K562 (cell line): ENCODE data around the gene CBX8. TPM values are rescaled to one million over a fixed set of nuclear protein-coding genes. Genes with fewer than 3 reads are reported as not detected.
A peak's percentile ranks its signal among the peaks of the same experiment; 100 is the strongest.

Experiments
- ATAC-seq: fragments of 200-7000 bp; cut with Tn5 transposase; 3 replicates; pipeline ENCODE4 v1.9.1; 2020; ENCODE audit warnings: moderate library complexity
- BruUV-seq: library from RNA; stranded (reverse); fragments of 400-500 nt; replicated peaks from 2 replicates; lab custom pipeline; 2021; lab: Mats Ljungman, UMichigan
- CTCF ChIA-PET: fragments of 300-600 bp; formaldehyde crosslinking; extraction: SDS; loops from one replicate; lab custom pipeline; 2021; ENCODE audit warnings: low intra/inter-chr PET ratio; lab: Yijun Ruan, JAX
- POLR2A ChIA-PET: fragments of 300-600, 350-650 bp; sonication (Branson Sonifier 250); formaldehyde crosslinking; extraction: SDS; loops from one replicate; lab custom pipeline; 2021; ENCODE audit warnings: antibody characterized with exemption, inconsistent platforms; lab: Yijun Ruan, JAX
- DNase-seq, 4 experiments: peaks; one replicate each; pipeline versions ENCODE4 v3.0.0 to v3.0.0-alpha.2; 2011 to 2018; ENCODE audit warnings: low spot score in 3 of 4, mixed read lengths in 3 of 4; ENCODE audit errors: extremely low read depth in 1 of 4
- FAIRE-seq: peaks from 2 replicates; lab custom pipeline; 2011; peaks lifted over from hg19 to GRCh38; lab: Jason Lieb, UNC
- H2AFZ ChIP-seq: 2 replicates; pipeline ENCODE4 v1.6.0; 2011; ENCODE audit warnings: low read depth, low read length, control low read depth, inconsistent platforms
- H3K27ac ChIP-seq: fragments of 200-600 bp; 3 replicates; pipeline ENCODE4 v1.8.0; 2011; ENCODE audit warnings: low read depth, mild to moderate bottlenecking, control low read depth, inconsistent platforms, low read length, moderate library complexity, mixed read lengths; ENCODE audit errors: extremely low read depth
- H3K27me3 ChIP-seq, 2 experiments: fragments of 300-600 bp in 1 of 2; 2 replicates in 1 of 2; 3 replicates in 1 of 2; pipeline versions ENCODE4 v1.6.0 to v1.8.0; 2011; ENCODE audit warnings: inconsistent platforms in 2 of 2, low read length in 2 of 2, mild to moderate bottlenecking in 1 of 2, mixed read lengths in 1 of 2, moderate library complexity in 1 of 2; ENCODE audit not compliant: control insufficient read depth in 2 of 2, insufficient read depth in 2 of 2
- H3K36me3 ChIP-seq: fragments of 300-600 bp; 3 replicates; pipeline ENCODE4 v1.8.0; 2011; ENCODE audit warnings: mild to moderate bottlenecking, low read length, inconsistent platforms; ENCODE audit not compliant: control insufficient read depth, insufficient read depth
- H3K4me1 ChIP-seq, 2 experiments: fragments of 200-600 bp in 1 of 2; replicated peaks in 1 of 2; 2 replicates in 1 of 2; 3 replicates in 1 of 2; pipeline versions ENCODE4 v1.5.1 to v1.8.0; 2011; ENCODE audit warnings: inconsistent platforms in 2 of 2, low read length in 2 of 2, mild to moderate bottlenecking in 1 of 2, mixed read lengths in 1 of 2, moderate library complexity in 1 of 2; ENCODE audit not compliant: control insufficient read depth in 2 of 2, insufficient read depth in 2 of 2
- H3K4me2 ChIP-seq: 2 replicates; pipeline ENCODE4 v1.6.1; 2011; ENCODE audit warnings: low read length, control low read depth, inconsistent platforms, mixed read lengths; ENCODE audit not compliant: insufficient read depth
- H3K4me3 ChIP-seq: fragments of 200-600 bp; sonication (generic), shearing (Covaris generic); 2 replicates; pipeline ENCODE4 v1.5.1; 2016; ENCODE audit warnings: control low read depth, inconsistent platforms
- H3K79me2 ChIP-seq: fragments of 200-600 bp; 3 replicates; pipeline ENCODE4 v1.8.0; 2011; ENCODE audit warnings: low read length, inconsistent platforms; ENCODE audit not compliant: control insufficient read depth, insufficient read depth
- H3K9ac ChIP-seq, 2 experiments: 2 replicates each; pipeline versions ENCODE4 v1.6.0 to v1.6.1; 2011; ENCODE audit warnings: low read depth in 2 of 2, low read length in 2 of 2, control low read depth in 1 of 2, inconsistent platforms in 1 of 2, mild to moderate bottlenecking in 1 of 2, mixed read lengths in 1 of 2; ENCODE audit not compliant: insufficient read depth in 1 of 2
- H3K9me1 ChIP-seq: one replicate; pipeline ENCODE4 v1.6.0; 2011; ENCODE audit warnings: inconsistent platforms, mild to moderate bottlenecking, low read length, moderate library complexity; ENCODE audit not compliant: control insufficient read depth, insufficient read depth
- H3K9me3 ChIP-seq: replicated peaks from 2 replicates; pipeline ENCODE4 v1.5.1; 2011; ENCODE audit warnings: low read depth, low read length, inconsistent platforms; ENCODE audit not compliant: control insufficient read depth, insufficient read depth
- H4K20me1 ChIP-seq: replicated peaks from 2 replicates; pipeline ENCODE4 v1.6.1; 2011; ENCODE audit warnings: low read length, inconsistent platforms, mixed read lengths; ENCODE audit not compliant: control insufficient read depth, insufficient read depth
- BHLHE40 ChIP-seq: IDR thresholded peaks from 2 replicates; pipeline ENCODE4 v1.6.1; 2011; ENCODE audit warnings: low read length, improper control_type of control experiment
- FOXJ2 ChIP-seq: fragments of 200-800 bp; sonication (Bioruptor generic); IDR thresholded peaks from 2 replicates; pipeline ENCODE4 v1.6.1; 2016; ENCODE audit warnings: missing genetic modification characterization, missing compliant biosample characterization
- NR2F6 ChIP-seq: fragments of 450-650 bp; formaldehyde crosslinking; IDR thresholded peaks from 2 replicates; pipeline ENCODE4 v1.4.0; 2020; ENCODE audit warnings: mild to moderate bottlenecking
- RAD51 ChIP-seq: fragments of 450-650 bp; IDR thresholded peaks from 2 replicates; pipeline ENCODE4 v1.7.1; 2016; ENCODE audit warnings: low read depth, mild to moderate bottlenecking, borderline replicate concordance
- STAT5A ChIP-seq: IDR thresholded peaks from 2 replicates; pipeline ENCODE4 v1.6.1; 2012; ENCODE audit warnings: low read length, inconsistent platforms, borderline replicate concordance
- WGBS: fragments of 100-300 bp; shearing (Covaris generic); methylation state at CpG from one replicate; pipeline ENCODE4 v1.1.6; 2016; ENCODE audit warnings: low coverage, mixed read lengths; ENCODE audit not compliant: insufficient coverage; ENCODE audit errors: missing lambda C conversion rate; 5-methylcytosine and 5-hydroxymethylcytosine counted together
- in situ Hi-C: fragments of 300-500 bp; cut with MboI; formaldehyde crosslinking; loops from 4 replicates; pipeline ENCODE4 v1.15.0; 2018; ENCODE audit warnings: inconsistent platforms, mixed read lengths
- intact Hi-C: fragments of 100-400 bp; cut with micrococcal nuclease; formaldehyde crosslinking; loops from 2 replicates; pipeline ENCODE4 v1.14.2; 2022
- polyA plus RNA-seq, 8 experiments: library from polyadenylated mRNA; depleted of rRNA in 4 of 8; stranded (reverse) in 5 of 8; unstranded in 3 of 8; fragments of >200 nt; fragmentation: Nextera tagmentation in 2 of 8; fragmentation: Illumina TruSeq in 1 of 8; extraction: Ambion mirVana in 2 of 8; extraction: Trizol in 1 of 8; gene quantifications; 2 replicates each; pipeline versions ENCODE4 v1.2.1 to v1.2.3, GENCODE V29; 2011 to 2014; ENCODE audit warnings: inconsistent platforms in 1 of 8, missing spikeins in 1 of 8
- total RNA-seq, 7 experiments: library from RNA; depleted of rRNA in 6 of 7; stranded (reverse); fragments of >200 nt in 6 of 7; fragmentation: Illumina TruSeq in 2 of 7; extraction: Trizol in 2 of 7; gene quantifications; 2 replicates each; pipeline versions ENCODE4 v1.2.1 to v1.2.3, GENCODE V29; 2011 to 2021; ENCODE audit warnings: low replicate concordance in 1 of 7
- TF ChIP-seq, protein P1 (sequence below): IDR thresholded peaks from 2 replicates; pipeline ENCODE4 v1.6.1; 2016; ENCODE audit warnings: missing genetic modification characterization, missing compliant biosample characterization
- TF ChIP-seq, protein P2 (sequence below): fragments of 450-650 bp; formaldehyde crosslinking; IDR thresholded peaks from 2 replicates; pipeline ENCODE4 v1.4.0; 2020; ENCODE audit warnings: mild to moderate bottlenecking, mixed read lengths
- TF ChIP-seq, protein P3 (sequence below): sonication (generic); formaldehyde crosslinking; IDR thresholded peaks from 2 replicates; pipeline ENCODE4 v1.5.0; 2020; ENCODE audit warnings: missing genetic modification reagents
- TF ChIP-seq, protein P4 (sequence below): sonication (generic); formaldehyde crosslinking; IDR thresholded peaks from 2 replicates; pipeline ENCODE4 v1.8.0; 2022; ENCODE audit warnings: mild to moderate bottlenecking, missing genetic modification reagents

Gene CBX8
- total and polyA plus RNA-seq, 9 of the 15 experiments (the other 6 are each of a cell fraction or from before 2014, with no cell fraction given) = 0.08 to 11.9 (median 2.6) TPM

DNA sequence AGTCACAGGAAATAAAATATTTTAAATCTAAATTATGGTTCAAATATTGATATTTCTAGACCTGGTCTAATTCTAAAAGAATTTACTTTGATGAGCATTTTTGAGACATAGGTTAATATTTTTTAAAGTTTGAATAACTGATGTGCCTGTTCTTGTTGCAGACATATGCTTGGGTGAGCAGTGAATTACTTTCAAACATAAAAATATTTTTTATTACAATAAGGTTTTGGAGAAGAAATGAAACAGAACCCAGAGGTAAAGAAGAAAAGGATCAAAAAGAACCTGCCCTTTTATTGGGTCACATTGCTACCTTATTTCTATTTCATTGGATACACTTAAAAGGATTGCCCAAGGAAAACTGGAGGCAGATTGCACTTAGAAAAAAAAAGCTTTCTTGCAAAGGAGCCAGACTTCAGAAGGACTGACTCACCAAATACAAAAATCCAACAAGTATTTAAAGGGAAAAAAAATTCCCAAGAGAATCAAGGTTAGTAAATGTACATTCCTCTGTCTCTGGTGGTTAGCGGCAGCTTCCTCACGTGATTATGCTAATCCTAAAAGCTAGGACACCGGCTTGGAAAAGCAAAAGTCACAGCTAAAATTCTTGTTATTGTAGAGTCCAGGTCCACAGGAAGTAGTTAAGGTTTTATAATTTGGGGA lies 47.6 kb downstream of the CBX8 start:
- in situ Hi-C loops (loop anchor here (5.0 to 10.0 kb wide), 2 partner anchors 43 to 166 kb away; no protein-coding TSS in a partner anchor), intact Hi-C loops (loop anchor here (5.0 to 10.0 kb wide), 2 partner anchors 38 to 86 kb away; partner anchors contain the start of gene CBX4)
- no peaks in the 10 kb centered on the region for H3K9me1 ChIP-seq
- H2AFZ ChIP-seq = peak overlapping the region; percentile 68
- no peaks in the 10 kb centered on the region for H3K27me3 ChIP-seq
- ChIA-PET POLR2A (interaction anchor here (0.6 to 1.2 kb wide), 5 partner anchors 11 to 243 kb away, joined by 3 to 5 read pairs (median 3); no protein-coding TSS in a partner anchor), CTCF (interaction anchor here (0.6 kb wide), 1 partner anchor 78 kb away, joined by 3 read pairs; no protein-coding TSS in a partner anchor)
- H3K79me2 ChIP-seq = no peaks in the 10 kb centered on the region
- H4K20me1 ChIP-seq = no peaks in the 10 kb centered on the region
- no TSS peak for BruUV-seq
- no peaks in the 10 kb centered on the region for H3K9me3 ChIP-seq
- WGBS = 4% methylated on average over 3 of the region's 3 CpGs
- peak overlapping the region; percentile 59; the same call in 1 of the 2 replicates for H3K4me2 ChIP-seq
- no peak overlapping the region for H3K4me3 ChIP-seq
- DNase-seq (no peak), FAIRE-seq (peak; percentile 65), ATAC-seq (no peak)
- H3K36me3 ChIP-seq = no peaks in the 10 kb centered on the region
- H3K27ac ChIP-seq = peak overlapping the region; percentile 26; the same call in 1 of the 3 replicates
- peak overlapping the region in 1 of 2 experiments; percentile 30; a peak in 2 of 4 replicates for H3K9ac ChIP-seq
- peaks cover 18 to 20% of the 10 kb centered on the region in 2 experiments for H3K4me1 ChIP-seq
- TF ChIP-seq STAT5A = no peak
- TF ChIP-seq, protein P1, sequence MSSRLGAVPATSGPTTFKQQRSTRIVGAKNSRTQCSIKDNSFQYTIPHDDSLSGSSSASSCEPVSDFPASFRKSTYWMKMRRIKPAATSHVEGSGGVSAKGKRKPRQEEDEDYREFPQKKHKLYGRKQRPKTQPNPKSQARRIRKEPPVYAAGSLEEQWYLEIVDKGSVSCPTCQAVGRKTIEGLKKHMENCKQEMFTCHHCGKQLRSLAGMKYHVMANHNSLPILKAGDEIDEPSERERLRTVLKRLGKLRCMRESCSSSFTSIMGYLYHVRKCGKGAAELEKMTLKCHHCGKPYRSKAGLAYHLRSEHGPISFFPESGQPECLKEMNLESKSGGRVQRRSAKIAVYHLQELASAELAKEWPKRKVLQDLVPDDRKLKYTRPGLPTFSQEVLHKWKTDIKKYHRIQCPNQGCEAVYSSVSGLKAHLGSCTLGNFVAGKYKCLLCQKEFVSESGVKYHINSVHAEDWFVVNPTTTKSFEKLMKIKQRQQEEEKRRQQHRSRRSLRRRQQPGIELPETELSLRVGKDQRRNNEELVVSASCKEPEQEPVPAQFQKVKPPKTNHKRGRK = peak; percentile 46; the same call in 1 of the 2 replicates
- TF ChIP-seq FOXJ2 (tag) = peak; percentile 51; the same call in 1 of the 2 replicates
- TF ChIP-seq BHLHE40 = peak; percentile 82
- TF ChIP-seq, protein P2, sequence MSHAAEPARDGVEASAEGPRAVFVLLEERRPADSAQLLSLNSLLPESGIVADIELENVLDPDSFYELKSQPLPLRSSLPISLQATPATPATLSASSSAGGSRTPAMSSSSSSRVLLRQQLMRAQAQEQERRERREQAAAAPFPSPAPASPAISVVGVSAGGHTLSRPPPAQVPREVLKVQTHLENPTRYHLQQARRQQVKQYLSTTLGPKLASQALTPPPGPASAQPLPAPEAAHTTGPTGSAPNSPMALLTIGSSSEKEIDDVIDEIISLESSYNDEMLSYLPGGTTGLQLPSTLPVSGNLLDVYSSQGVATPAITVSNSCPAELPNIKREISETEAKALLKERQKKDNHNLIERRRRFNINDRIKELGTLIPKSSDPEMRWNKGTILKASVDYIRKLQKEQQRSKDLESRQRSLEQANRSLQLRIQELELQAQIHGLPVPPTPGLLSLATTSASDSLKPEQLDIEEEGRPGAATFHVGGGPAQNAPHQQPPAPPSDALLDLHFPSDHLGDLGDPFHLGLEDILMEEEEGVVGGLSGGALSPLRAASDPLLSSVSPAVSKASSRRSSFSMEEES = peak; percentile 14; the same call in 1 of the 2 replicates
- peak; percentile 53; the same call in 1 of the 2 replicates for TF ChIP-seq RAD51
- no peak for TF ChIP-seq NR2F6 (CRISPR knock-in tag)
- TF ChIP-seq, protein P3, sequence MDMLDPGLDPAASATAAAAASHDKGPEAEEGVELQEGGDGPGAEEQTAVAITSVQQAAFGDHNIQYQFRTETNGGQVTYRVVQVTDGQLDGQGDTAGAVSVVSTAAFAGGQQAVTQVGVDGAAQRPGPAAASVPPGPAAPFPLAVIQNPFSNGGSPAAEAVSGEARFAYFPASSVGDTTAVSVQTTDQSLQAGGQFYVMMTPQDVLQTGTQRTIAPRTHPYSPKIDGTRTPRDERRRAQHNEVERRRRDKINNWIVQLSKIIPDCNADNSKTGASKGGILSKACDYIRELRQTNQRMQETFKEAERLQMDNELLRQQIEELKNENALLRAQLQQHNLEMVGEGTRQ (CRISPR knock-in tag) = peak; percentile 58; the same call in 1 of the 2 replicates
- TF ChIP-seq, protein P4, sequence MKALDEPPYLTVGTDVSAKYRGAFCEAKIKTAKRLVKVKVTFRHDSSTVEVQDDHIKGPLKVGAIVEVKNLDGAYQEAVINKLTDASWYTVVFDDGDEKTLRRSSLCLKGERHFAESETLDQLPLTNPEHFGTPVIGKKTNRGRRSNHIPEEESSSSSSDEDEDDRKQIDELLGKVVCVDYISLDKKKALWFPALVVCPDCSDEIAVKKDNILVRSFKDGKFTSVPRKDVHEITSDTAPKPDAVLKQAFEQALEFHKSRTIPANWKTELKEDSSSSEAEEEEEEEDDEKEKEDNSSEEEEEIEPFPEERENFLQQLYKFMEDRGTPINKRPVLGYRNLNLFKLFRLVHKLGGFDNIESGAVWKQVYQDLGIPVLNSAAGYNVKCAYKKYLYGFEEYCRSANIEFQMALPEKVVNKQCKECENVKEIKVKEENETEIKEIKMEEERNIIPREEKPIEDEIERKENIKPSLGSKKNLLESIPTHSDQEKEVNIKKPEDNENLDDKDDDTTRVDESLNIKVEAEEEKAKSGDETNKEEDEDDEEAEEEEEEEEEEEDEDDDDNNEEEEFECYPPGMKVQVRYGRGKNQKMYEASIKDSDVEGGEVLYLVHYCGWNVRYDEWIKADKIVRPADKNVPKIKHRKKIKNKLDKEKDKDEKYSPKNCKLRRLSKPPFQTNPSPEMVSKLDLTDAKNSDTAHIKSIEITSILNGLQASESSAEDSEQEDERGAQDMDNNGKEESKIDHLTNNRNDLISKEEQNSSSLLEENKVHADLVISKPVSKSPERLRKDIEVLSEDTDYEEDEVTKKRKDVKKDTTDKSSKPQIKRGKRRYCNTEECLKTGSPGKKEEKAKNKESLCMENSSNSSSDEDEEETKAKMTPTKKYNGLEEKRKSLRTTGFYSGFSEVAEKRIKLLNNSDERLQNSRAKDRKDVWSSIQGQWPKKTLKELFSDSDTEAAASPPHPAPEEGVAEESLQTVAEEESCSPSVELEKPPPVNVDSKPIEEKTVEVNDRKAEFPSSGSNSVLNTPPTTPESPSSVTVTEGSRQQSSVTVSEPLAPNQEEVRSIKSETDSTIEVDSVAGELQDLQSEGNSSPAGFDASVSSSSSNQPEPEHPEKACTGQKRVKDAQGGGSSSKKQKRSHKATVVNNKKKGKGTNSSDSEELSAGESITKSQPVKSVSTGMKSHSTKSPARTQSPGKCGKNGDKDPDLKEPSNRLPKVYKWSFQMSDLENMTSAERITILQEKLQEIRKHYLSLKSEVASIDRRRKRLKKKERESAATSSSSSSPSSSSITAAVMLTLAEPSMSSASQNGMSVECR (CRISPR knock-in tag) = no peak
